ENCODE results near the gene MOB3A.
A peak's percentile ranks its signal among the peaks of the same experiment; 100 is the strongest.

Gene MOB3A

DNA sequence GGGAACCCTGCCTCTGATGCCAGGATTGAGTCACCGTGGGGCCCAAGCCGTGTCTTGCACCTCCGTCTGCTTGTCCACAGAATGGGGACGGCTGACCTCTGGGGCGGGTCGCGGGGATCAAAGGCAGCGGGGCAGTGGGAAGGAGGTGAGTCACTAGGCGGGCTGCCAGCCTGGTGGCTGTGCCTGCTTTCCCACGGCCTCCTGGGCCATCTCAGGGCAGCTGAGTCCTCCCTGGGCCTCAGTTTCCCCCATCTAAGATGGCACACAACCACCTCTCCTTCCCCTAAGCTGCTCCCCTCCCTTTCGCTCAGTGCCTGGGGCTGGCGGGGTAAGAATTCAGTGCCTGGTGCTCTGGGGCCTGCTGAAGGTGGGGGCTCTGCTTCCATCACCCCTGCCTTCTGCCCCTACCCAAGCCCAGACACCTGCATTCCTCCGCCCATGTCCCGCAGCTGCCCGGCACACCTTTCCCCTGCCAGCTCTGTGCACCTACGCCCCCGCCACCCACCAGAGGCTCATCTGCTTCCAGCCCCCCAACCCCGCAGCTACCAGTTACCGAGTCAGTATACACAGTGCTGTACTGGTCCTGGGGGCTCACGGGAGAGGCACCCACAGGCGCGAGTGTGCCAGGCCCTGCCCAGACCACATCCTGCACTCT is 48.5 kb downstream of the MOB3A start:
- DNase-seq (ENCODE audit: extremely low read depth in 1 of 2, low read depth in 1 of 2): no peak

DNA sequence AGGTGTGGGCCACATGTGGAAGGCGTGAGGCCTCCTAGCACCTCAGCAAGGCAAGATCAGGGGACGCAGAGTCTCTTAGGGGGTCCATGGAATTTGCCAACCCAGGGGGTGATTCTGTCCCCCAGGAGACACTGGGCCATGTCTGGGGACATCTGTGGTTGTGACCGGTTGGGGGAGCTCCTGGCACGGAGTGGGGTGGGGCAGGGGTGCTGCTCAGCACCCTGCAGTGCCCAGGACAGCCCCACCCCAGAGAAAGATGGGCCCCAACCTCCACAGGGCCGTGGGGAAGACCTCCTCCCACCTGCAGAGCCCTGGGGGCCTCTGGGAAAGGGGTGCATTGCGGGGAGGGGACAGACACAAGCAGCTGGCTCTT is 49.1 kb downstream of the MOB3A start:
- DNase-seq (ENCODE audit: extremely low read depth in 1 of 2, low read depth in 1 of 2): no peak

DNA sequence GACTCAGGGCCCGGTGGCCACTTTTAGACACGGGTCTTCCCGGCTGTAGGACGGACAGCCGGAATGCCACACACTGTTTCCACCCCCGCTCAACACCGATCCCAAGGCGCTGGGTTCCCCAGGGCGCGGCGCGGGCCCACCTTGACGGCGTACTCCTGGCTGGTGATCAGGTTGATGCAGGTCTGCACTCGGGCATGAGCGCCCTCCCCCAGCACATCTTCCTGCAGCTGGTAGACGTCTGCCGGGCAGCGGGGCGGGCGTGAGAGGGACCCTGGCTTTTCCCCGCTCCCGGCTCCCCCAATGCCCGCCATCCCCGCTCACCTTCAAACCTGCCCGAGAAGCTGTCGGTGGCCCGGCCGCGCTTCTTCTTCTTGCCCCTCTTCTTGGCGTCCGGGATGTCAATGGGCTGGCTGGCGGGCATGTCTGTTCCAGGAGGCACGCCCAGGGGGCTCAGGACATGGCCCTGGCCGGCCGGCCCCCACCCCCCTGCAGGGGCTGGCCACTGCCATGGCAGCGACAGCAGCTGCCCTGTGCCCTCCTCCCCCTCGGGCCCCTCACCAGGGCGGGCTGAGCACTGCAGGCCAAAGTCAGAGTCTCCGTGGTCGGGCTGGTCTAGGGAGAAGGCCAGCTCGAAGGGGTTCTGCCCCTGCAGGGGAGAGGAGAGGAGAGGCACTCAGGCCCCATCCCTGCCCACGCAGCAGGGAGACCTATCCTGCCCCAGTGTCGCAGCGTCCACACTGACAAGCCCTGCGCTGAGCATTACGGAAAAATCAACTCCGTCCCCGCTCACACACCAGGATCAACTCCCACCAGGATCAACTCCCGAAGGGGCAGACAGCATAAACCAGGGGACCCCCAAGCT is 49.8 kb downstream of the MOB3A start:
- no peak for DNase-seq (ENCODE audit: extremely low read depth in 1 of 2, low read depth in 1 of 2)

GRCh38 chr19:2045501-2046045 is 50.6 kb downstream of the MOB3A start:
- no peak for DNase-seq (ENCODE audit: extremely low read depth in 1 of 2, low read depth in 1 of 2)

GRCh38 chr19:2044709-2045500 is 51.2 kb downstream of the MOB3A start:
- no peak for DNase-seq (ENCODE audit: extremely low read depth in 1 of 2, low read depth in 1 of 2)

- DNase-seq (ENCODE audit: extremely low read depth in 1 of 2, low read depth in 1 of 2): no peak
These were observed 52.0 kb downstream of the MOB3A start for GRCh38 chr19:2043961-2044708.

GRCh38 chr19:2043251-2043641 is 52.9 kb downstream of the MOB3A start:
- DNase-seq (ENCODE audit: extremely low read depth in 1 of 2, low read depth in 1 of 2): no peak

DNA sequence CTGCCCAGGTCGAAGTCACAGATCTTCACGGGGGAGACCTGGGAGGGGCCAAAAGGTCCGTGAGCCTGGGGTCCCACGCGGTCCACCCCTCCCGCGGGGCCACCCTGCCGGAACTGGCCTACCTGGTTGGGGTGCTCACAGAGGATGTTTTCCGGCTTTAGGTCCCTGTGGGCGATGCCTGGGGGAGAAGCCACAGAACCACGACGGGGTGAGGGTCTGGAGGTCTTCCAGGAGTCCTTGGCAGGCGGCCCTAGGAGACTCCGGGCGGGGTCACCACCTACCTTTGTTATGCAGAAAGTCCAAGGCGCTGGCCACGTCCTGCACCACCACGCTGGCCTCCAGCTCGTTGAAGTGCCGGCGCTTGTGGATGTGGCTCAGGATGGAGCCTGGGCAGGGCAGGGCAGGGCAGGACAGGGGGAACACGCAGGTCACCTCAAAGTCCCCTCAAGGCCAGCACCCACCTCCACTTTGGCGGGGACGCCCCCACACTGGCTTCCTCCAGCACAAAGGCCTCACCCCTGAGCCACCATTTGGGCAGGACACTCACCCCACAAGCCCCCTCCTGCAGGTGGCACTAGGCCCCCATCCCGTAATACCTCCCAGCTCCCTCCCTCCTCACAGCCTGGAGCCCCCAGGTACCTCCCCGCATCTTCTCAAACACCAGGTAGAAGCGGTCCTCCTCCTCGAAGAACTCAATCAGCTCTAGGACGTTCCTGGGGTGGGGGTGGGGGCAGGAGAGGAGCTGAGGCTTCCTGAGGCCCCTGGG is 53.5 kb downstream of the MOB3A start:
- DNase-seq (ENCODE audit: extremely low read depth in 1 of 2, low read depth in 1 of 2): no peak

GRCh38 chr19:2041683-2042484 is 54.2 kb downstream of the MOB3A start:
- peak; percentile 98 to 100 for DNase-seq (ENCODE audit: extremely low read depth in 1 of 2, low read depth in 1 of 2)

- no peak for DNase-seq (ENCODE audit: extremely low read depth in 1 of 2, low read depth in 1 of 2)
These were observed 54.8 kb downstream of the MOB3A start for GRCh38 chr19:2041433-2041682.

DNA sequence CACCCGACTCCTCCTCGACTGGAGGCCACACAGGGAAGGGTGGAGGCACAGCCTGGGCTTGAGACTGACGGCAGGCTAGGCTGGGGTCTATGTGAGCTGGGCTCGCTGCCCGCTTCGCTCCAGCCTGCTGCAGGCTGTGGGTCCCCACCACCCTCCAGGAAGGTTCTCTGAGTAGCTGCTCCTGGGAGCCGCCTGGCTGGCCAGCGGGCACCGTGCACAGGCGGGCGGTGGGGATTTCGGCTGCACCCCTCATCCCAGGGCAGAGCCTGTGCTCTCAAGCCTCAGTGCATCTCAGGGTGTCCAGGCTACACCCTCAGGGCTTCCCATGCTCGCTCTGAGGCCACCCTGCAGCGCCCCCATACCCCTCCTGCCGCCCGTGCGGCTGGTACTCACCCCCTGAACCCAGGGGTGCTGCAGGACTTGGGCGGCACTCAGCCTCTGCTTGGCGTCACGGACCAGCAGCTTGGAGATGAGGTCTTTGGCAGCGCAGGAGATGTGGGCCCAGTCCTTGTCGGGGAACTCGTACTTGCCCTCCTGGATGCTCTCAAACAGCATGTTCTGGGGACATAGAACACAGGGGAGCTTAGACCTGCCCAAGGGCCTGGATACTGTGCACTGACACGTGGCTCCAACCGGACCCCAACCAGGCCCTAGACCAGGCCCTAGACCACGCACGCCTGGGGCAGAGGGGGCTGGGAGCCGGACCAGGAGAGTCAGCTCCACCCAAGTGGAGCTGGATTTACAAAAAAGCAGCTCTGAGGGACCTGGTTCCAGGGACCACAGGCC is 55.3 kb downstream of the MOB3A start:
- no peak for DNase-seq (ENCODE audit: extremely low read depth in 1 of 2, low read depth in 1 of 2)

- DNase-seq (ENCODE audit: extremely low read depth in 1 of 2, low read depth in 1 of 2): no peak
These were observed 56.0 kb downstream of the MOB3A start for GRCh38 chr19:2039959-2040646.

GRCh38 chr19:2039089-2039958 is 56.8 kb downstream of the MOB3A start:
- DNase-seq (ENCODE audit: extremely low read depth in 1 of 2, low read depth in 1 of 2): no peak

GRCh38 chr19:2038284-2039088 is 57.6 kb downstream of the MOB3A start:
- DNase-seq (ENCODE audit: extremely low read depth in 1 of 2, low read depth in 1 of 2): no peak

DNA sequence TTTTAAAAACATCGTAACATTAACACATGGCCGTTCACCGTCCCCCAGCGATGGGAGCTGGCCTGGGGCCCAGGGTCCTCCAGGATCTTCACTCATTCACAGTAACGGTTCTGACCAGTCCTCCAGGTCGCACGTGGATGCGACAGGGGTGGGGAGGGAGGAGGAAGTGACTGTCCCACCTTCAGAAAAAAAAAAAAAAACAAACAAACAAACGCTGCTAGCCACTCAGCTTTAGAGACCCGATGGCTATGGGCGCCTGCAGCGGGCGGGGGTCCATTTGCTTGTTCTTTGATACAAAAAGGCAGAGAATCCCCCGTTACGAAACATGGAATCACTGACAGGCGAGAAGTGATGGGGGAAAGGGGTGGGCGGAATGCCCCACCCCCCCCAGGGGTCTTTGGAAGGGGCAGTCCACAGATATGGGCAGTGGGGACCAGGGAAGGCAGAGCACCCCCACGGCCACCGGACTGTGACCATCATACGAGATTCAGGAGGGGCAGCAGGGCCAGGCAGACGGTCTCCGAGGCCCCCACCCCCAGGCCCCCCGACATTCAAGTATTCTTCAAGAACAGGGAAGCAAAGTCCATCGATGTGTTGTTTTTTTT is 58.4 kb downstream of the MOB3A start:
- no peak for DNase-seq (ENCODE audit: extremely low read depth in 1 of 2, low read depth in 1 of 2)

DNA sequence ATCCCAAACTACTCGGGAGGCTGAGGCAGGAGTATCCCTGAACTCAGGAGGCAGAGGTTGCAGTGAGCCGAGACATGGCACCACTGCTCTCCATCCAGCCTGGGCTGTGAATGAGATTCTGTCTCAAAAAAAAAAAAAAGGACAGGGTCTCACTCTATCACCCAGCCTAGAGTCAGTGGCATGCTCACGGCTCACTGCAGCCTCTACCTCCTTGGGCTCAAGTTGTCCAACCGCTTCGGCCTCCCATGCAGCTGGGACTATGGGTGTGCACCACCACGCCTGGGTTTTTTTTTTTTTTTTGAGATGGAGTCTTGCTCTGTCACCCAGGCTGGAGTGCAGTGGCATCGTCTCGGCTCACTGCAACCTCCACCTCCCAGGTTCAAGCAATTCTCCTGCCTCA is 59.7 kb downstream of the MOB3A start:
- no peak for DNase-seq (ENCODE audit: extremely low read depth in 1 of 2, low read depth in 1 of 2)
